Activated T-cell treated with anti-CD3 and anti-CD28 coated beads for 48 hours (primary cell): Measurements from ENCODE around the gene XXYLT1.
A peak's percentile ranks its signal among the peaks of the same experiment; 100 is the strongest.
"Not testable (repeated sequence)": the region's sequence is repeated elsewhere in the genome, so short reads cannot be mapped to it uniquely, and the experiment has no call there.

Experiments
- DNase-seq: peaks from one replicate; pipeline ENCODE4 v3.0.0-alpha.2; 2020; ENCODE audit warnings: low read depth

Gene XXYLT1

GRCh38 chr3:195270817-195271409 lies at the start of gene XXYLT1:
TSS of gene XXYLT1 (minus strand) at chr3:195271159. CDS start at chr3:195271058, 101 bp downstream.
- peak; percentile 91 for DNase-seq

- no peak for DNase-seq
Measured at GRCh38 chr3:195319060-195319459, 48.1 kb upstream of the XXYLT1 start.

- no peak for DNase-seq
Measured at GRCh38 chr3:195312714-195313113, 41.8 kb upstream of the XXYLT1 start.

GRCh38 chr3:195307711-195308110 lies 36.8 kb upstream of the XXYLT1 start:
- DNase-seq = no peak

GRCh38 chr3:195306369-195306768 lies 35.4 kb upstream of the XXYLT1 start:
- DNase-seq = no peak

GRCh38 chr3:195302431-195302830 lies 31.5 kb upstream of the XXYLT1 start:
- DNase-seq = no peak

- no peak for DNase-seq
Measured at GRCh38 chr3:195297446-195297845, 26.5 kb upstream of the XXYLT1 start.

GRCh38 chr3:195296662-195297061 lies 25.7 kb upstream of the XXYLT1 start:
- DNase-seq = no peak

GRCh38 chr3:195291121-195291520 lies 20.2 kb upstream of the XXYLT1 start:
- no peak for DNase-seq

GRCh38 chr3:195290643-195291042 lies 19.7 kb upstream of the XXYLT1 start:
- DNase-seq = not testable (repeated sequence)

GRCh38 chr3:195286115-195286872 lies 15.3 kb upstream of the XXYLT1 start:
- no peak for DNase-seq

GRCh38 chr3:195285372-195285771 lies 14.4 kb upstream of the XXYLT1 start:
- no peak for DNase-seq

GRCh38 chr3:195284842-195285241 lies 13.9 kb upstream of the XXYLT1 start:
- no peak for DNase-seq

- DNase-seq = no peak
Measured at GRCh38 chr3:195282961-195283360, 12.0 kb upstream of the XXYLT1 start.

- no peak for DNase-seq
Measured at GRCh38 chr3:195274259-195274966, 3.5 kb upstream of the XXYLT1 start.

- DNase-seq = peak; percentile 89
Measured at GRCh38 chr3:195271410-195272243, 668 bp upstream of the XXYLT1 start.

GRCh38 chr3:195270079-195270816 lies 711 bp downstream of the XXYLT1 start:
- peak; percentile 45 for DNase-seq

GRCh38 chr3:195269375-195270078 lies 1.4 kb downstream of the XXYLT1 start:
- DNase-seq = no peak

- DNase-seq = no peak
Measured at GRCh38 chr3:195268576-195269309, 2.2 kb downstream of the XXYLT1 start.

GRCh38 chr3:195267096-195267495 lies 3.9 kb downstream of the XXYLT1 start:
- DNase-seq = no peak
